OCI-M1 (cell line): Measurements from ENCODE around the gene NR5A1.

Experiments used
- DNase-seq: peaks from one replicate; lab custom pipeline; 2025; lab: John Stamatoyannopoulos, UW

Gene NR5A1

GRCh38 chr9:124498499-124499146 is 8.6 kb downstream of the NR5A1 start:
- no peak for DNase-seq

DNA sequence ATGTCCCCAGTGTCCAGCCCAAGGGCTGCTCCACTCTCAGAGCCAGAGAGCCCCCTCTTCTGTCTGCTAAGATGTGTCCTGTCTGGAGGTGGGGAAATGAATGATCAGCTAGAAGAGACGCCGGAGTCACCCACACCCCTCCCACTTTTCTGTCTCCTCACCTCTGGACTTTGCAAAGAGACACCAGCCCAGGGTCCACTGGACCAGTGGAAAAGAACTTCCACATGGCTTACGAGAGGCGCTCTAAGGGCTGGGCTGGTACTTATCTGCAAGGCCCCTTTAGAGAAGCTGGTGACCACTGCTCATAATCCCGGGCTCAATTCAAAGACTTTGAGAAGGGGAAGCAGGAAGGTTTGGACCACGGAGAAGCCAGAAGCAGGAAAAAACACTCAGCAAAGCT is 9.2 kb downstream of the NR5A1 start:
- peak; percentile 14 for DNase-seq

DNA sequence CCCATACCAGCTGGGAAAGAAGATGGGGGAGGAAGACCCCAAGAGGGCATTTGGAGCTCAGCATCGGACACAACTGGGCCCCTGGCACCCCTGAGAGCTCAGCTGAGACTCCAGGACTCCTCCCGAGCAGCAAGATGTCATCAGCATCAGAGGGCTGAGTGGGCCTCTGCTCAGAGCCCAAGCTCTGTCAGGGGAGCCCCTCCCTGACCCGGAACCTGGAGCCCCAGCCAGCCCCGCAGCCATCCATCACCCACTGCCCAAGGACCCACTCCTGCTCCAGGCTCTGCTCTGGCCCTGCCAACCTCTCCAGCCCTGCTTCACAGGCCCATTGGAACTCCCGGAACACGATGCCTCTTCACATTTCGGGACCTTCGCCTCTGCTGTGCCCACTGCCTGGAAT is 9.8 kb downstream of the NR5A1 start:
- DNase-seq = no peak

DNA sequence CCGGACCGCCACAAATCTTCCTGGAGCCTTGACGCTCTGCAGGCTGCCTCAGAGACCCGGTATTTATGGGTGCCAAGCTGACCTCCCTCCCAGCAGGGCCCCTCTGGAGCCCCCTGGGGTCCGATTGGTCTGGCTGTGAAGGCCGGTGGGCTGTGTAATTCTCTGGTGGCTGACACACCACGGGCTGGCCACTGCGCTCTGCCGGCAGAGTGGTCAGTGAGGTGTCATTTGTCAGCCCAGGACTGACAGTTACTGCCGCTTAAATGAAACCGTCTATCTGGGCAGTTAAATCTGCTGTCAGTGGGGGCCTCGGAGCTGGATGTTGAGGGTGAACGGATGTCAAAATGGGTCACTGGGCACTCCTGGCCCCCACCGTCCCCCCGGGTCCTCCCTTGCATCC is 10.7 kb downstream of the NR5A1 start:
- no peak for DNase-seq

GRCh38 chr9:124496075-124496449 is 11.1 kb downstream of the NR5A1 start:
- peak; percentile 11 for DNase-seq

GRCh38 chr9:124495126-124496074 is 11.8 kb downstream of the NR5A1 start:
- DNase-seq = peak; percentile 50

DNA sequence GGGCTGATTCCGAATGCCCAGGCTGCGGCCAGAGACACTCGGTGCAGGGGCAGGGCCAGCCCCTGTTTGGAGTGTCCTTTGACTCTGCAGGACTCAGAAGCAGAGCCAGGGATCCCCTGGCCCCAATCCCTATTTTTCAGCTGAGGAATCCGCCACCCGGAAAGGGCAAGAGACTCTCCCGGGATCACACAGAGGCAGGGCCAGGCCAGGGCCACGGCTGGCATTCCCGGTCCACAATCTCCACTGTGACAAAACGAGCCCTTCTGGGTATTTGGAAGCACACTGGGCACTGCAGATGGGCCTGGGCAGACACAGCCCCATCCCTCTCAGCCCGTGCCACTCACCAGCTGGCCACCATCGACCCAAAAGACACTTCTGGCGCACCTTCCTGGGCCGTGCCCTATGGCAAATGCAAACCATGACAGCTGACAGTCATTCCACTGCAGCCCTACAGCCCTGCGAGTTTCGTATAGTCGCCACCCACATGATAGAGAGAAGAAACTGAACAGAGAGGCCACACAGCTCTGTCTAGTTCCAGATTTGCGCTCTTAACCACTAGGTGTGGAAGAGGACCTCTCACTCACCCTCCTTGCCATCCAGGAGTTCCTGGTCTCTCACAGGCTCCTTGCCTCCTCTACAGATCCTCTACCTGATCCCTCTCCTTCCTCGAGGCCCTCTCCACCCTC is 13.3 kb downstream of the NR5A1 start:
- DNase-seq = no peak

DNA sequence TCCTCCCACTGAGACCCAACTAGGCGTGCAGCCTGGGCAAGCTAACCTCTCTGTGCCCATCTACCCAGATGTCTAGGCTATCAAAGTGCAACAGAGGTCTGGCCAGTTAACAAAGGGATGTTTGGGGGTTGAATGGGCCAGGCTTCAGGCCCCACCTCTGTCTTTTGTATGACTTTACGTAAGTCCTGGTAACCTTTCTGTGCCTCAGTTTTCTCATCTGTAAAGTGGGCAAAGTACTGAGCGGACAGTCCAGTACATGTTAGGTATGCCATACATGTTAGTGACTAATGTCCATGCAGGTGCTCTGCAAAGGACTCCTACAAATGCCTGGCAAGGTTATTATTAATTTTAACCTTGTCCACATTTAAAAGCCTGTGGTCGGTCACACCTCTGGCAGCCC is 14.0 kb downstream of the NR5A1 start:
- DNase-seq = no peak

GRCh38 chr9:124492818-124493217 is 14.4 kb downstream of the NR5A1 start:
- no peak for DNase-seq

DNA sequence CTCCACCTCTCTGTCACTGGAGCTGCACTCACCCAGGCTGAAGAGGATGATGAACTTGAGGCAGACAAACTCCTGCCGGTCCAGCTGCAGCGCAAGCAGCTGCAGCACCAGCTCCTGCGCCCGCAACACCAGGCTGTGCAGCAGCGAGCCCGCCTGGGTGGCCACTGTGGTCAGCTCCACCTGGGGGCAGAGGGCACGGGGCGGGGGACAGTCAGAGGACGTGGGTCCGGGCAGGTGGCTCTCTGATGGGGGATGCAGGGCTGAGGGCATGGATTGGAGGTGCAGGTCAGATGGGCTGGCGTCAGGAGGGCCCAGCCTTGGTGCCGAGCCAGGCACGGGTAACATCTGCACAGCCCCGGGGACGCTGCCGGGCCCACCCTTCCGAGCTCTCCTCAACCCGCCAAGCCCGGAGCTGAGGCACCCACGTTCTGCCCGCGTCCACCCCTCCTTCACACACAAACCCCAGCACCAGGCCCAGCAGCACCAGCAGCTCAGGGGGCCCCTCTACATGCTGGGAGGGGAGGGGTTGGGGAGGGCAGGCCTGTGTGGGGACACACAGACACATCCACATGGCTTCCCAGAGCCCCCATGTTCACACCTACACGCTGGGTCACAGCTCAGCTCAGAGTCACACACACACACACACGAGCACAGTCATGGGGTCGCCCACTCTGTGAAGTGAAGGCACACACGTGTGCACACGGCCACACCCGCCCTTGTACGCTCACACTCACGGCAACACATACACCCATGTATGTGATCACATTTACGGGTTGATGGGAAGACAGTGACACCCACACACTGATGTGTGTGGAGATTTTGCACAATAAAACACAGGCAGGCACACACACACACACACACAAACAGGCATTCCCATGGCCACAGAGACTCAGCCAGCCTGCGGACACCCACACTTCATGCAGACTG is 15.9 kb downstream of the NR5A1 start:
- no peak for DNase-seq

- DNase-seq = no peak
Measured at GRCh38 chr9:124490004-124490403, 17.2 kb downstream of the NR5A1 start.

DNA sequence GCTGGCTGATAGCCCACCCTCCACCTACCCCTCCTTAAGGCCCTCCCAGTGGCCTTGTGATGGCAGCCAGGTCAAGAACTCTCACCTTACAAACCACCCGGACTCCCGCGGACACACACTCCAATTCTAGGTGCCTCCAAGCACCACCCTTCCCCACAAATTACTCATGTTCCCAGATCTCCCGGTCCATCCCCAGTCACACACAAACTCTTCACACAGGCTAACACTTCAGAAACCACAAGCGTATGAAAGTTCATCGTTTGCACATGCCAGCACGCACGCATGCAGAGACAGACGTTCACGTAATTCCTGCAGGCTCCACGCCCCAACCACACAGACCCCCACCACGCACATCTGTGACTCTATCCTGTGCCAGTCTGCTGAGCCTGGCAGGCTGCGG is 18.0 kb downstream of the NR5A1 start:
- no peak for DNase-seq

DNA sequence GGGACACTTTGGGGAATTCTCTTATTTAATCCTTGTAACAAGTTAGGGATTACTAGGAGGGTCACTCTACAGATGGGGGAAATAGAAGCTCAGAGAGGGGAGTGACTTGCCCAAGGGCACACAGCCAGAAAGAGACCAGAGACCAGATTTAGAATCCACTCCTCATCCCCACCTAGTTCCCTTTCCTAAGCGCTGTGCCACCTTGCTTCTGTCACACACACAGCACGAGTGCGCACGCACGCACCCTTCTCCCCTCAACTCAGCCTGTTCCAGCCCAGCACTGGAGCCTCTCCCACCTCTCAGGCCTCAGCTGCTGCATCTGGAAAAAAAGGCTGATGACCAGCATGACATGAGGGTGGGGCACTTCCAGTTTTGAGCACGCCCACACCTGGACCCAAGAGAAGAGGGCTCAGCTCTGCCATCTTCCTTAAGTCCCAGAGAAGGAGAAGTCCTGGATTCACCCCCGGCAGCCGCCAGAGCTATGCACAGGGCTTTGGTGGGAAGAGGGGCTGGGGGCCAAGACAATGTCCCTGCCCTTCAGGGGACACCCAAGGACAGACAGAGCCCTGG is 18.5 kb downstream of the NR5A1 start:
- DNase-seq = no peak

- no peak for DNase-seq
Measured at GRCh38 chr9:124487260-124488182, 19.7 kb downstream of the NR5A1 start.

DNA sequence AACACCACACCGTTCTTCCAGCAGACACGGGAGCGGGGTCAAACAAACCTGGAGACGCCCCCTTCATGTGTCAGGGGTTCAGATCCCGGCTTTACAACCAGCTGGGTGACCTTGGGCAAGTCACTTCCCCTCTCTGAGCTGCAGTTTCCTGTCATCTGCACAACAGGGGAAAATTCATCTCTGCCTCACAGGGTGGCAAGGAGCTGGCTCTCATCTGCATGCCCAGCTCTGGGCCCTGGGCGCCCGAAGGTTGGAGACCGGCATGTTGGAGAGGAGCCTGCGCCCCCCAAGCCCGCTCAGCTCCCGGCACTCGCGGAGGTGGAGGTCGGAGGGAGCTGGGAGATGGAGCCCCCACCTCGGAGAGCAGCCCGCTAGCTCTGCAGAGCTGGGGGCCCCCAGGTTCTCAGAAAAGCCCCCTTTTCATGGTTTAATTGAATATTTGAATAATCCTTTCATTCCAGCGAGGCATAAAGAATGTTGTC is 20.4 kb downstream of the NR5A1 start:
- DNase-seq = no peak

DNA sequence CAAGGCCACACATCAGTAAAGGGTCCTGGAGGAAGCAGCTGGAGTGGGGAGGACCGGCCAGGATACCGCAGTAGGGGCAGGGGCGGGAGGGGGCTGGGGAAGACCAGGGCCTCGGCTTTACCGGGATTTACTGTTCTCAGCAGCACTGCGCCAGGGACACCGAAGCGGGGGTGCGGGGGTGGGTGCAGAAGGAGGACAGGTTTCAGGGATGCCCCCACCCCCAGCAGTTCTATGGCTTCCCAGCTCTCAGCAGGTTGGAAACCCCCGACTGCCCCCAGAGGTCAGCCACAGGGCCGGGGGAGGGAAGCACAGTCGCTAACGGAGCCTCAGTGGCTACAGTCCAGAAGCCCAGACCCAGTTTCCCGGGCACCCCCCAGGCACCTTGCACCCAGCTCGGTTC is 21.3 kb downstream of the NR5A1 start:
- DNase-seq = no peak

GRCh38 chr9:124485201-124485600 is 22.0 kb downstream of the NR5A1 start:
- DNase-seq = no peak

DNA sequence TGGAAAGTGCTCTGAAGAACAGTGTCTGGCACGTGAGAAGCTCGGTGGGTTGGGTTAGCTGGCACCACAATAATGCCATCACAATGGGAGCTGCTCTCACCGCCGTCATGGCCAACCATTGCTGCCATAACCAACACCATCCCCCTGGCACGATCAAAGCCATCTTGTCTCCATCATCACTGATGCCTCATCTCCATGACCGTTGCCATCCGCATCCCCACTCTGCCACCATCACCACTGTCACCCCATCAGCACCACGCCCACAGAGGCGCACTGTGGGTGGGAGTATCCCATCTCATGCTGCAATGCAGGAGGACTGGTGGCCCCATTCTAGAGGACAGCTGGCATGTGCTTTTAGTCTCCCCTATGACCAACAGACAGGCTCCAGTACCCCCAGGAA is 23.7 kb downstream of the NR5A1 start:
- DNase-seq = no peak

DNA sequence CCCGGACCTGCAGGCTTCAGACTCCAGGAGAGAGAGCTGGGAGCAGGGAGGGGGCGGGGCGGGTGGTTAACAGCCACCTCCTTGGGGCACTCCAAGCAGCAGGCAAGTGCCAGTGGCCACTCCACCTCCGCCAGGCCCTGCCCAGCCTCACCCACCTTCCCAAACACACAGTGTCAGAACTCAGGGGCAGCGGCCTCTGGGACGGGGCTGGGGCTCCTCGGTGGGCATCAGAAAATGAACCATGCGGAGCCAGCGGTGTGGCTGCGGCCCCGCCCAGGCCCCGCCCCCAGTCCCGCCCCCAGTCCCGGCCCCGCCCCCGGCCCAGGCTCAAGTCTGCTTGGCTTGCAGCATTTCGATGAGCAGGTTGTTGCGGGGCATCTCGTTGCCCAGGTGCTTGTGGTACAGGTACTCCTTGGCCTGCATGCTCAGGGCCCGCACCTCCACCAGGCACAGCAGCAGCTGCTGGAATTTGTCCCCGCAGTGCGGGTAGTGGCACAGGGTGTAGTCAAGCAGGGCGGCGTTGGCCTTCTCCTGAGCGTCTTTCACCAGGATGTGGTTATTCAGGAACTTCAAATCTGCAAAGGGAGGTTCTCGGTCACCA is 24.7 kb downstream of the NR5A1 start:
- DNase-seq = peak; percentile 7

GRCh38 chr9:124481115-124481514 is 26.1 kb downstream of the NR5A1 start:
- no peak for DNase-seq
